Choroid plexus epithelial cell (primary cell): ENCODE measurements around the gene TMUB1.

Experiments used
- DNase-seq: peaks from one replicate; pipeline ENCODE4 v3.0.0-alpha.2; 2010; ENCODE audit warnings: low read depth
- H3K4me3 ChIP-seq: 2 replicates; pipeline ENCODE4 v1.5.1; 2011; ENCODE audit warnings: low read depth, mild to moderate bottlenecking, control low read depth, low read length, moderate library complexity
- CTCF ChIP-seq: conservative IDR thresholded peaks from 2 replicates; pipeline ENCODE4 v1.5.1; 2011; ENCODE audit warnings: low read depth, mild to moderate bottlenecking, control low read depth, inconsistent platforms, low read length, moderate library complexity

TMUB1 gene

GRCh38 chr7:151065516-151065915 is 17.8 kb downstream of the TMUB1 start:
- TF ChIP-seq CTCF = no peak
- DNase-seq = no peak
- H3K4me3 ChIP-seq = no peak overlapping the region

- no peak overlapping the region for H3K4me3 ChIP-seq
- no peak for DNase-seq
- TF ChIP-seq CTCF = no peak
Observed at GRCh38 chr7:151064993-151065392, 18.3 kb downstream of the TMUB1 start.

- TF ChIP-seq CTCF = no peak
- DNase-seq = no peak
- H3K4me3 ChIP-seq = no peak overlapping the region
Observed at GRCh38 chr7:151064454-151064853, 18.8 kb downstream of the TMUB1 start.

- peak; percentile 80 for DNase-seq
- peak overlapping the region; percentile 28 for H3K4me3 ChIP-seq
- no peak for TF ChIP-seq CTCF
Observed at GRCh38 chr7:151063212-151063561, 20.1 kb downstream of the TMUB1 start.

GRCh38 chr7:151062399-151063211 is 20.7 kb downstream of the TMUB1 start:
- peak overlapping the region; percentile 40 for H3K4me3 ChIP-seq
- peak; percentile 80 for DNase-seq
- TF ChIP-seq CTCF = no peak

- no peak for DNase-seq
- H3K4me3 ChIP-seq = peak overlapping the region; percentile 77
- no peak for TF ChIP-seq CTCF
Observed at GRCh38 chr7:151062111-151062398, 21.2 kb downstream of the TMUB1 start.
